ENCODE results near the gene FADS3.

GRCh38 chr11:61850687-61851086, 40.7 kb downstream of the FADS3 start:
- TF ChIP-seq CTCF (IDR thresholded peaks at IDR 0.05; ENCODE audit: low read length) (no peak), EZH2 (IDR thresholded peaks at IDR 0.05; ENCODE audit: borderline replicate concordance, low read length) (no peak)
